ENCODE data around the gene RNF7. TPM values are rescaled to one million over a fixed set of nuclear protein-coding genes. Genes with fewer than 3 reads are reported as not detected.
"Not testable (repeated sequence)": the region's sequence is repeated elsewhere in the genome, so short reads cannot be mapped to it uniquely, and the experiment has no call there.

Gene RNF7
- total RNA-seq, 1 donor, result 48.1 TPM

- no peak overlapping the region for H3K27ac ChIP-seq (ENCODE audit: low read depth, low read length)
- no peaks in the 10 kb centered on the region for H3K36me3 ChIP-seq (ENCODE audit: insufficient read depth, low read length)
- H3K9me3 ChIP-seq (ENCODE audit: low read depth, low read length), result no peaks in the 10 kb centered on the region
- H4K20me1 ChIP-seq (ENCODE audit: insufficient read depth, low read length), result no peaks in the 10 kb centered on the region
- no peaks in the 10 kb centered on the region for H3K4me1 ChIP-seq (ENCODE audit: insufficient read depth, low read length)
- TF ChIP-seq CTCF (IDR thresholded peaks at IDR 0.05; ENCODE audit: extremely low read depth, low read depth, low read length), result no peak
- no peaks in the 10 kb centered on the region for H3K79me2 ChIP-seq (ENCODE audit: insufficient read depth, low read length)
- no peak overlapping the region for H3K4me2 ChIP-seq (ENCODE audit: insufficient read depth, low read length)
- no peak overlapping the region for H3K4me3 ChIP-seq (ENCODE audit: insufficient read depth, low read length)
- H3K27me3 ChIP-seq (ENCODE audit: insufficient read depth, low read length), result no peaks in the 10 kb centered on the region
- peak; percentile 49 for DNase-seq (ENCODE audit: insufficient read length, low spot score, missing footprints)
- no peak overlapping the region for H2AFZ ChIP-seq (ENCODE audit: low read length)
Measured at GRCh38 chr3:141783632-141784031, 45.5 kb downstream of the RNF7 start.

- Histone ChIP-seq H3K4me2 (ENCODE audit: insufficient read depth, low read length) (no peak overlapping the region), H3K27ac (ENCODE audit: low read depth, low read length) (no peak overlapping the region), H3K27me3 (ENCODE audit: insufficient read depth, low read length) (no peaks in the 10 kb centered on the region), H4K20me1 (ENCODE audit: insufficient read depth, low read length) (no peaks in the 10 kb centered on the region), H3K4me1 (ENCODE audit: insufficient read depth, low read length) (no peaks in the 10 kb centered on the region), H2AFZ (ENCODE audit: low read length) (no peak overlapping the region), H3K9me3 (ENCODE audit: low read depth, low read length) (no peaks in the 10 kb centered on the region), H3K36me3 (ENCODE audit: insufficient read depth, low read length) (no peaks in the 10 kb centered on the region), H3K4me3 (ENCODE audit: insufficient read depth, low read length) (no peak overlapping the region), H3K79me2 (ENCODE audit: insufficient read depth, low read length) (no peaks in the 10 kb centered on the region)
- TF ChIP-seq CTCF (IDR thresholded peaks at IDR 0.05; ENCODE audit: extremely low read depth, low read depth, low read length), result no peak
- no peak for DNase-seq (ENCODE audit: insufficient read length, low spot score, missing footprints)
Measured at GRCh38 chr3:141784096-141784495, 46.0 kb downstream of the RNF7 start.

GRCh38 chr3:141784531-141784930, 46.4 kb downstream of the RNF7 start:
- Histone ChIP-seq H3K9me3 (ENCODE audit: low read depth, low read length) (no peaks in the 10 kb centered on the region), H3K36me3 (ENCODE audit: insufficient read depth, low read length) (no peaks in the 10 kb centered on the region), H3K79me2 (ENCODE audit: insufficient read depth, low read length) (no peaks in the 10 kb centered on the region), H3K4me3 (ENCODE audit: insufficient read depth, low read length) (no peak overlapping the region), H3K27me3 (ENCODE audit: insufficient read depth, low read length) (no peaks in the 10 kb centered on the region), H3K4me2 (ENCODE audit: insufficient read depth, low read length) (no peak overlapping the region), H3K27ac (ENCODE audit: low read depth, low read length) (no peak overlapping the region), H4K20me1 (ENCODE audit: insufficient read depth, low read length) (no peaks in the 10 kb centered on the region), H2AFZ (ENCODE audit: low read length) (no peak overlapping the region), H3K4me1 (ENCODE audit: insufficient read depth, low read length) (no peaks in the 10 kb centered on the region)
- no peak for DNase-seq (ENCODE audit: insufficient read length, low spot score, missing footprints)
- TF ChIP-seq CTCF (IDR thresholded peaks at IDR 0.05; ENCODE audit: extremely low read depth, low read depth, low read length), result no peak

GRCh38 chr3:141788149-141788548, 50.1 kb downstream of the RNF7 start:
- H3K79me2 ChIP-seq (ENCODE audit: insufficient read depth, low read length), result no peaks in the 10 kb centered on the region

GRCh38 chr3:141788750-141789149, 50.7 kb downstream of the RNF7 start:
- not testable (repeated sequence) for H3K79me2 ChIP-seq (ENCODE audit: insufficient read depth, low read length); H2AFZ ChIP-seq (ENCODE audit: low read length)

More at GRCh38 chr3:141788149-141788548, 50.1 kb downstream of the RNF7 start:
- Histone ChIP-seq H2AFZ (ENCODE audit: low read length) (no peak overlapping the region), H3K27ac (ENCODE audit: low read depth, low read length) (no peak overlapping the region), H3K9me3 (ENCODE audit: low read depth, low read length) (no peaks in the 10 kb centered on the region), H3K36me3 (ENCODE audit: insufficient read depth, low read length) (no peaks in the 10 kb centered on the region), H3K4me3 (ENCODE audit: insufficient read depth, low read length) (no peak overlapping the region), H4K20me1 (ENCODE audit: insufficient read depth, low read length) (no peaks in the 10 kb centered on the region), H3K27me3 (ENCODE audit: insufficient read depth, low read length) (no peaks in the 10 kb centered on the region), H3K4me2 (ENCODE audit: insufficient read depth, low read length) (no peak overlapping the region), H3K4me1 (ENCODE audit: insufficient read depth, low read length) (no peaks in the 10 kb centered on the region)
- DNase-seq (ENCODE audit: insufficient read length, low spot score, missing footprints), result no peak
- TF ChIP-seq CTCF (IDR thresholded peaks at IDR 0.05; ENCODE audit: extremely low read depth, low read depth, low read length), result no peak

More at GRCh38 chr3:141788750-141789149, 50.7 kb downstream of the RNF7 start:
- H3K9me3 ChIP-seq (ENCODE audit: low read depth, low read length); H3K4me1 ChIP-seq (ENCODE audit: insufficient read depth, low read length); H4K20me1 ChIP-seq (ENCODE audit: insufficient read depth, low read length); H3K4me2 ChIP-seq (ENCODE audit: insufficient read depth, low read length); H3K4me3 ChIP-seq (ENCODE audit: insufficient read depth, low read length); H3K27me3 ChIP-seq (ENCODE audit: insufficient read depth, low read length); H3K27ac ChIP-seq (ENCODE audit: low read depth, low read length); H3K36me3 ChIP-seq (ENCODE audit: insufficient read depth, low read length): not testable (repeated sequence)
- DNase-seq (ENCODE audit: insufficient read length, low spot score, missing footprints), result peak; percentile 23

All from osteoblast (primary cell).